Measurements from ENCODE around the gene CAPN2. TPM values are rescaled to one million over a fixed set of nuclear protein-coding genes. Genes with fewer than 3 reads are reported as not detected.

Gene CAPN2
- total and polyA plus RNA-seq, 2 experiments from 2014 or later: 8.4 to 17.8 TPM

GRCh38 chr1:223793716-223794115 is 81.4 kb downstream of the CAPN2 start:
- H3K36me3 Mint-ChIP-seq (ENCODE audit: low read depth): peaks cover 40% of the 10 kb centered on the region
- H3K27ac Mint-ChIP-seq: no peak overlapping the region
- no peaks in the 10 kb centered on the region for H3K4me1 ChIP-seq (ENCODE audit: insufficient read depth)
- DNase-seq (ENCODE audit: low spot score) (no peak), ATAC-seq (no peak)
- no peaks in the 10 kb centered on the region for H3K9me2 ChIP-seq (ENCODE audit: insufficient read depth)
- no peak overlapping the region for H2AFZ ChIP-seq
- H3K4me3 ChIP-seq: no peak overlapping the region
- no peaks in the 10 kb centered on the region for H3K9me3 Mint-ChIP-seq
- no peaks in the 10 kb centered on the region for H3K27me3 ChIP-seq (ENCODE audit: insufficient read depth)
- no peaks in the 10 kb centered on the region for H3K4me1 Mint-ChIP-seq
- H4K20me1 ChIP-seq (replicated peaks; ENCODE audit: insufficient read depth): 0 out of 2 replicates have a peak, but pooled peaks cover 10% of the 10 kb centered on the region
- peaks cover 10% of the 10 kb centered on the region; the same call in 1 of the 2 replicates for H3K36me3 ChIP-seq (ENCODE audit: insufficient read depth)
- H3K27me3 Mint-ChIP-seq (ENCODE audit: insufficient read depth, low read depth, poor library complexity): peaks cover 2% of the 10 kb centered on the region
- no peak overlapping the region for H3K4me2 ChIP-seq
- H3F3A ChIP-seq (replicated peaks; ENCODE audit: low read depth): no peaks in the 10 kb centered on the region
- H3K27ac ChIP-seq (ENCODE audit: low read depth): no peak overlapping the region
- H3K4me3 Mint-ChIP-seq: no peak overlapping the region
- 0 out of 2 replicates have a peak, but pooled peaks cover 3% of the 10 kb centered on the region for H3K79me2 ChIP-seq (replicated peaks; ENCODE audit: insufficient read depth)
- TF ChIP-seq CREB1 (CRISPR knock-in tag; IDR thresholded peaks at IDR 0.05; ENCODE audit: low read depth) (no peak), EZH2phosphoT487 (IDR thresholded peaks at IDR 0.05; ENCODE audit: unreplicated experiment) (no peak), ZNF114 (CRISPR knock-in tag; IDR thresholded peaks at IDR 0.05) (no peak), POLR2AphosphoS5 (IDR thresholded peaks at IDR 0.05; ENCODE audit: low read depth) (no peak), JUNB (IDR thresholded peaks at IDR 0.05; ENCODE audit: unreplicated experiment) (no peak), NANOG (IDR thresholded peaks at IDR 0.05; ENCODE audit: borderline replicate concordance) (no peak), STAT1 (IDR thresholded peaks at IDR 0.05; ENCODE audit: unreplicated experiment) (no peak), ETS1 (IDR thresholded peaks at IDR 0.05) (no peak), CTCF (conservative IDR thresholded peaks at IDR 0.05; ENCODE audit: low read depth in 2 of 2) (no peak), ZNF462 (CRISPR knock-in tag; IDR thresholded peaks at IDR 0.05) (no peak), ZNF331 (CRISPR knock-in tag; IDR thresholded peaks at IDR 0.05; ENCODE audit: low read depth) (no peak), REST (IDR thresholded peaks at IDR 0.05; ENCODE audit: unreplicated experiment) (no peak), EZH2 (IDR thresholded peaks at IDR 0.05; ENCODE audit: low read depth, unreplicated experiment) (no peak)
